Immature natural killer cell (primary cell): ENCODE data around the gene ZMAT3. TPM values are rescaled to one million over a fixed set of nuclear protein-coding genes. Genes with fewer than 3 reads are reported as not detected.
"Not testable (repeated sequence)": the region's sequence is repeated elsewhere in the genome, so short reads cannot be mapped to it uniquely, and the experiment has no call there.

Source experiments
- DNase-seq, 3 donors: peaks; one replicate each; pipeline ENCODE4 v3.0.0; 2022; ENCODE audit warnings: mixed read lengths in 1 of 3
- H3K27ac Mint-ChIP-seq, 6 donors: one replicate each; pipeline ENCODE4 v1.8.0; 2020; ENCODE audit warnings: mixed read lengths in 6 of 6, mild to moderate bottlenecking in 5 of 6, inconsistent platforms in 4 of 6, moderate library complexity in 3 of 6
- H3K27me3 Mint-ChIP-seq, 3 donors: one replicate each; pipeline ENCODE4 v1.8.0; 2020 to 2021; ENCODE audit warnings: low read depth in 3 of 3, mild to moderate bottlenecking in 3 of 3, mixed read lengths in 3 of 3, moderate library complexity in 3 of 3, inconsistent platforms in 1 of 3
- H3K36me3 Mint-ChIP-seq, 3 donors: one replicate each; pipeline ENCODE4 v1.8.0; 2020; ENCODE audit warnings: mixed read lengths in 3 of 3, inconsistent platforms in 2 of 3, mild to moderate bottlenecking in 2 of 3
- H3K4me1 Mint-ChIP-seq, 2 donors: one replicate each; pipeline ENCODE4 v1.8.0; 2020; ENCODE audit warnings: inconsistent platforms in 2 of 2, mild to moderate bottlenecking in 2 of 2, mixed read lengths in 2 of 2, moderate library complexity in 1 of 2
- H3K4me3 Mint-ChIP-seq, 5 donors: one replicate each; pipeline ENCODE4 v1.8.0; 2020; ENCODE audit warnings: mild to moderate bottlenecking in 5 of 5, mixed read lengths in 5 of 5, inconsistent platforms in 3 of 5, moderate library complexity in 3 of 5
- H3K9me3 Mint-ChIP-seq, 6 donors: one replicate each; pipeline ENCODE4 v1.8.0; 2020; ENCODE audit warnings: mild to moderate bottlenecking in 6 of 6, mixed read lengths in 6 of 6, inconsistent platforms in 4 of 6, moderate library complexity in 3 of 6
- polyA plus RNA-seq, 3 donors: library from polyadenylated mRNA; unstranded; fragments of 300-500 nt; fragmentation: Illumina TruSeq; gene quantifications; one replicate each; pipeline ENCODE4 v1.2.3, GENCODE V29; 2021

The ZMAT3 gene
- polyA plus RNA-seq, 3 donors from 2014 or later: 16.1 to 21.6 (median 20.8) TPM

- peaks cover 2 to 39% of the 10 kb centered on the region in 2 donors for H3K4me1 Mint-ChIP-seq
Observed at GRCh38 chr3:179054565-179054964, 17.0 kb downstream of the ZMAT3 start.

DNA sequence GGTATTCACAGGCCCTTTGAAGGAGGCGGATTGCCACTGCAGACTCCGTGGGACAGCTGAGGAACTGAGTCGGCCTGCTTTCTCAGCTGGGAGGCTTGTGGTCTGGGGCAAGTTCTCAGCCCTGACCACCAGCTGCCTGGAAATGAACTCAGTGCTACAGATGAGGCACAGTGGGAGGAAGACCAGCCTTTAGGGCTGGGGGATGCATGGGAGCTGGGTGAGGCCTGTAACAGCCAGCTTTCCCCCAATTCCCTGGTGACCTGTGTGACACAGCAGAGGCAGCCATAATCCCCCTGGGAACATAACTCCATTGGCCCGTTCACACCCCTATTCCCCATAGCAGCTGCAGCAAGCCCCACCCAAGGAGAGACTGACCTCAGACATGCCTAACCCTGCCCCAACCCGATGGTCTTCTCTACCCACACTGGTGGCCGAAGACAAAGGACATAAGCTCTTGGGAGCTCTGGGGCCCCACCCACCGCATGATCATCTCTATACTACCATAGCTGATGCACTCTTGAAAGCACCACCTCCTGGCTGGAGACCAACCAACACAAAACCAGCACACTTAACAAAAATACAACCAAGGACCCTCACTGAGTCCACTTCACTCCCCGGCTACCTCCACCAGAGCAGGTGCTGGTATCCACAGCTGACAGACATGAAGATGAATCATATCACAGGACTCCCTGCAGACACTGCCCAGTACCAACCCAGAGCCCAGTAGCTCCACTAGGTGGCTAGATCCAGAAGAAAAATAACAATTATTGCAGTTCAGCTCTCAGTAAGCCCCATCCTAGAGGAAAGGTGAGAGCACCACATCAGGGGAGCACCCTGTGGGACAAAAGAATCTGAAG, 24.9 kb downstream of the ZMAT3 start:
- Mint-ChIP-seq H3K9me3 (no peaks in the 10 kb centered on the region), H3K27me3 (no peaks in the 10 kb centered on the region), H3K36me3 (peaks cover 0 to 7% (median 4%) of the 10 kb centered on the region in 3 donors), H3K27ac (peak overlapping the region; percentile 9 to 51 (median 32)), H3K4me3 (peak overlapping the region; percentile 13 to 73 (median 58)), H3K4me1 (peaks cover 33 to 50% of the 10 kb centered on the region in 2 donors)
- peak in 2 of 3 donors; percentile 7 to 14 for DNase-seq

More at GRCh38 chr3:179054565-179054964, 17.0 kb downstream of the ZMAT3 start:
- H3K36me3 Mint-ChIP-seq: peaks cover 4 to 11% (median 11%) of the 10 kb centered on the region in 3 donors
- not testable (repeated sequence) for DNase-seq, H3K9me3 Mint-ChIP-seq, H3K4me3 Mint-ChIP-seq, H3K27me3 Mint-ChIP-seq, H3K27ac Mint-ChIP-seq

DNA sequence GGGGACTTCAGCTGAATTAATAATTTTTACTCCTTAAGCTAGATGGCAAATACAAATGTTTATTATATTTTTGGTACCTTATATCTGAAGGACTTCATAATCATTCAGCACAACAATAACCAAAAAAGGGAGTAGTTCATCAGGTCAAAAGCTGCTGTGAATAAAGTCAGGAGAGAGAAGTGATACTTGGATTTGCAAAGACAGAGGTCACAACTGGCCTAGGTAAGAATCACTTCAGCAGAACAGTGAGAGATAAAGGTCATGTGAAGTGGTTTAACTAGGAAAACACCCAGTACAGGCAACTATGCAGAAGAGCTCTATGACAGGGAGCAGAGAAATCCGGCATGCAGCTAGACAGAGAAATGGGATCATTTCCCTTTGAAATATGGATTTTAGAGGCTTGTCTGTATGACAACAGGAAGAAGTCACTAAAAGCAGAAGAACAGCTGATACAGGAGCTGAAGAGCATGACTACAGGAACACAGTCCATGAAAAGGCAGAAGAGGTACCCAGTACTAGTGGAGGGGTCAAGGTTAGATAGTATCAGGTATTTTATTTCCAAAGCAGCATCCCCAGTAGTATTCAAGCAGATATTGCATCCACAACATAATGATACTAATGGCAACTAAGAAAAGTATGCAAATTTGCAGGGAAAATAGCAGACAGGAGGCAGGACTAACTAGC, 25.7 kb downstream of the ZMAT3 start:
- H3K27ac Mint-ChIP-seq: peak overlapping the region; percentile 0 to 50 (median 22)
- no peaks in the 10 kb centered on the region for H3K9me3 Mint-ChIP-seq
- H3K36me3 Mint-ChIP-seq: peaks cover 0 to 5% (median 2%) of the 10 kb centered on the region in 3 donors
- H3K4me1 Mint-ChIP-seq: peaks cover 39 to 51% of the 10 kb centered on the region in 2 donors
- H3K27me3 Mint-ChIP-seq: no peaks in the 10 kb centered on the region
- peak overlapping the region; percentile 13 to 73 (median 48) for H3K4me3 Mint-ChIP-seq
- no peak for DNase-seq

- H3K4me3 Mint-ChIP-seq, H3K27ac Mint-ChIP-seq, H3K36me3 Mint-ChIP-seq, DNase-seq, H3K9me3 Mint-ChIP-seq, H3K27me3 Mint-ChIP-seq: not testable (repeated sequence)
- peaks cover 23 to 29% of the 10 kb centered on the region in 2 donors for H3K4me1 Mint-ChIP-seq
Observed at GRCh38 chr3:179038899-179039251, 32.7 kb downstream of the ZMAT3 start.

GRCh38 chr3:179038216-179038898, 33.3 kb downstream of the ZMAT3 start:
- H3K4me3 Mint-ChIP-seq: no peak overlapping the region
- DNase-seq: no peak

DNA sequence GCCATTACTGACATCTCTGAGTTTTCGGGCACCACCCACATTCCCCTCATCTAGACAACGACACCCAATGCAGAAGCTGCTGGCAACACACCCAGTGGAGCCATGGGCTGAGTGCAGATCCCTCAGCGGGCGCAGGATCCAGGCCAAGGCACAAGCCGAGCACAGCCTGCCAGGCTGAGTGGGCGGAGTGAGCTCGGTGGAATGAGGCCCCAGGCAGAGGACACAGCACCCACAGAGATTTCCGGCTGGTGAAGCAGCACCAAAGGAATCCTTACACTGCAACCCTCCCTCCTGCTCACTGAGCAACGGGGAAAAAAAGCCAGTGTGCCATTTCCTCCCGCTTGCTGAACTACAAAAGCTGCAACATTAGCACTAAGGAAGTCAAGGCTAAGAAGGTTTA, 34.3 kb downstream of the ZMAT3 start:
- peak overlapping the region in 3 of 5 donors; percentile 2 to 54 (median 22) for H3K4me3 Mint-ChIP-seq
- H3K36me3 Mint-ChIP-seq: peaks cover 3 to 4% (median 4%) of the 10 kb centered on the region in 3 donors
- H3K27me3 Mint-ChIP-seq: no peaks in the 10 kb centered on the region
- peaks cover 31 to 32% of the 10 kb centered on the region in 2 donors for H3K4me1 Mint-ChIP-seq
- H3K9me3 Mint-ChIP-seq: no peaks in the 10 kb centered on the region
- DNase-seq: peak in 1 of 3 donors; percentile 5
- peak overlapping the region in 4 of 6 donors; percentile 9 to 44 (median 20) for H3K27ac Mint-ChIP-seq

More at GRCh38 chr3:179038216-179038898, 33.3 kb downstream of the ZMAT3 start:
- Mint-ChIP-seq H3K27me3 (no peaks in the 10 kb centered on the region), H3K4me1 (peaks cover 28 to 34% of the 10 kb centered on the region in 2 donors), H3K36me3 (peaks cover 3 to 4% (median 4%) of the 10 kb centered on the region in 3 donors), H3K27ac (peak overlapping the region in 1 of 6 donors; percentile 22), H3K9me3 (no peaks in the 10 kb centered on the region)

DNA sequence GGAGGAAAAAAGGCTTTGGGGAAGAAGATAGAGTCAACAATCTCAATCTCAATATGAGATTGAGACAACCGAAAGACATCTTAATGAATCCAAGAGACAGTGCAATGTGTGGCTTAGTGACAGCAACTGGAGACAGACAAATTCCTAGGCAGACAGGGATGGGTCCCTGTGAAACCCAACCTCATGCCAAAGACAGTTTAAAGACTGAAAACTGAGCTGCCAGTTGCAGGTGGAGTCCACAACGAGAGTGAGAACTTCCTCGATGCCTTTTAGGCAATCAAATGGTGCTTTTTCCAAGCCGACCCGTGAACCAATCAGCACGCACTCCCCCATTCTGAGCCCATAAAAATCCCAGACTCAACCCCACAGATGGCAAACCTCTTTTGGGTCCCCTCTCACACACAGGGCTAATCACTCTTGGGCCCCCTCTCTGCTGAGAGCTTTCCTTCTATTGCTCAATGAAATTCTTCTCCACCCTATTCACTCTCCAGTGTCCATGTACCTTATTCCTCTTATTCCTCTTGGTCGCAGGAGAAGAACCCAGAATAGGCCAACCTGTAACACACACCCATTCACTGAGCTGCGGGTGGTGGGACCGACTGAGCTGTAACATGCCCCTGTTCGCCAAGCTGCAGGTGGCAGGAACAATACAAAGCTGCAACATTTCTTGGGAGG, 34.8 kb downstream of the ZMAT3 start:
- DNase-seq: no peak
- Mint-ChIP-seq H3K9me3 (no peaks in the 10 kb centered on the region), H3K27ac (peak overlapping the region in 2 of 6 donors; percentile 18 to 56), H3K4me3 (no peak overlapping the region), H3K27me3 (no peaks in the 10 kb centered on the region), H3K36me3 (peaks cover 3 to 4% (median 3%) of the 10 kb centered on the region in 3 donors), H3K4me1 (peaks cover 31% of the 10 kb centered on the region in 2 donors)

DNA sequence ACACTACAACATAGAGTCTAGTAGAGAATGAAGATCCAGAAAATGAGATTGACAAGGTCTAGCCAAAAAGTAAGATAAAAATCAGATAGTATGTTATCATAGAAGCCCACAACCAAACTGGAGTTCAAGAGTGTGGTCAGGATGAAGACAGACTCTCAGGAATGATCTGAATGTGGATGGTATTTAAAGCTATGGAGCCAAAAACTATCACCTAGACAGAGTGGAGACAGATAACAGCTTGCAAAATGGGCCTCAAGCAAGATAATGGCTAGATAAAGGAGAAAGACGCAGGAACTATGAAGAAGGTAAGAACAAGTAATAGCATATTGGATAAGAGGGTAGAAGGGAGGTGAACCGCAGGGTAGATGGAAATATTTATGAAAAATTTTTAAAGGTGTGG, 35.4 kb downstream of the ZMAT3 start:
- H3K4me3 Mint-ChIP-seq: no peak overlapping the region
- no peaks in the 10 kb centered on the region for H3K27me3 Mint-ChIP-seq
- peaks cover 0 to 5% (median 3%) of the 10 kb centered on the region in 3 donors for H3K36me3 Mint-ChIP-seq
- H3K9me3 Mint-ChIP-seq: no peaks in the 10 kb centered on the region
- no peak overlapping the region for H3K27ac Mint-ChIP-seq
- no peak for DNase-seq
- H3K4me1 Mint-ChIP-seq: peaks cover 26 to 28% of the 10 kb centered on the region in 2 donors

DNA sequence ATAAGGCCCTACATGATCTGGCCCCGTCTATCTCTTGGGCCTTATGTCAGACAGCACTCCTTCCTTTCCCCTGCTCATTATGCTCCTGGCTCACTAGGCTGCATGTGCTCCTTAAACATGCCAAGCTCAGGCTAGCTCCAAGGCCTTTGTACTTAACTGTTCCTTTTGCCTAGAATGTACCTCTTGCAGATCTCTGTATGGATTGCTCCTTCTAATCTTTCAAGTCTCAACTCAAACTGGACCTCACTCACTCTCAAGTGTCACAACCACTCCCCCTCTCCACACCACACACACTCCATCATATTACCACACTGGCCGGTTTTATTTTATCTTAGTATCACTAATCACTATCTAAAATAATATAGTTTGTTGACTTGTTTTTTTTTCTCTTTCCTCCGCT, 36.4 kb downstream of the ZMAT3 start:
- peaks cover 17 to 27% of the 10 kb centered on the region in 2 donors for H3K4me1 Mint-ChIP-seq
- H3K27ac Mint-ChIP-seq: no peak overlapping the region
- H3K4me3 Mint-ChIP-seq: no peak overlapping the region
- peaks cover 0 to 7% (median 3%) of the 10 kb centered on the region in 3 donors for H3K36me3 Mint-ChIP-seq
- no peak for DNase-seq
- no peaks in the 10 kb centered on the region for H3K9me3 Mint-ChIP-seq
- no peaks in the 10 kb centered on the region for H3K27me3 Mint-ChIP-seq

DNA sequence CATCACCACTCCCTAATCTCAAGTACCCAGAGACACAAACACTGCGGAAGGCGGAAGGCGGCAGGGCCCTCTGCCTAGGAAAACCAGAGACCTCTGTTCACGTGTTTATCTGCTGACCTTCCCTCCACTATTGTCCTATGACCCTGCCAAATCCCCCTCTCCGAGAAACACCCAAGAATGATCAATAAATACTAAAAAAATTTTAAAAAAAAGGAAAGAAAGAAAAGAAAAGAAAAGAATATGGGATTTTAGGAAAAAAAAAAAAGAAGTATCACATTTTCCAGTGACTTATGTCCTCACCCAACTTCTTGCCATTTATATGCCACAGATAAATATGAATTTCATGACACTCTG, 38.3 kb downstream of the ZMAT3 start:
- DNase-seq, H3K9me3 Mint-ChIP-seq, H3K27me3 Mint-ChIP-seq, H3K36me3 Mint-ChIP-seq: not testable (repeated sequence)
- Mint-ChIP-seq H3K4me3 (peak overlapping the region in 2 of 5 donors; percentile 15 to 31), H3K4me1 (peaks cover 17 to 27% of the 10 kb centered on the region in 2 donors), H3K27ac (peak overlapping the region in 4 of 6 donors; percentile 9 to 43 (median 30))

- H3K36me3 Mint-ChIP-seq: not testable (repeated sequence)
- Mint-ChIP-seq H3K4me1 (peaks cover 12 to 22% of the 10 kb centered on the region in 2 donors), H3K27ac (peak overlapping the region in 2 of 6 donors; percentile 5 to 51)
Observed at GRCh38 chr3:179032454-179033303, 38.9 kb downstream of the ZMAT3 start.

DNA sequence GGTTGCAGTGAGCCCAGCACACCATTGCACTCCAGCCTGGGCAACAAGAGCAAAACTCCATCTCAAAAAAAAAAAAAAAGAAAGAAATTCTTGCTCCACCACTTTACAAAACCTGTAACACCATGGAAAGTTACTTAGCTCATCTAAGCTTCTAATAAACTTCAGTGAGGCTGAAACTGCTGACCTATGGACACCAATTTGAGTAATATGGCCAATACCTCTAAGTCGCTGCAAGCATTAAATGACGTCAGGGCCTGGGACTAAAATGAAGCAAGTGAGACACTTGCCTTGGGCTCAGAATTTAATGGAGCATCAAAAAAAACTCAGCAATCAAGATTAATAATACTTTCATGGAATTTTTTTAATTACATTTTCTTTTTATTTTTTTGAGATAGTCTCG, 42.5 kb downstream of the ZMAT3 start:
- Mint-ChIP-seq H3K36me3 (peaks cover 0 to 11% (median 9%) of the 10 kb centered on the region in 3 donors), H3K4me3 (no peak overlapping the region), H3K27ac (no peak overlapping the region), H3K27me3 (no peaks in the 10 kb centered on the region), H3K4me1 (peaks cover 8 to 13% of the 10 kb centered on the region in 2 donors), H3K9me3 (no peaks in the 10 kb centered on the region)
- no peak for DNase-seq

More at GRCh38 chr3:179032454-179033303, 38.9 kb downstream of the ZMAT3 start:
- DNase-seq, H3K9me3 Mint-ChIP-seq, H3K27me3 Mint-ChIP-seq: not testable (repeated sequence)
- H3K4me3 Mint-ChIP-seq: peak overlapping the region in 1 of 5 donors; percentile 31
